Activated T-cell treated with anti-CD3 and anti-CD28 coated beads for 24 hours (primary cell): ENCODE measurements around the gene MYLK.
"Not testable (repeated sequence)": the region's sequence is repeated elsewhere in the genome, so short reads cannot be mapped to it uniquely, and the experiment has no call there.

ENCODE experiments used
- DNase-seq: peaks from one replicate; pipeline ENCODE4 v3.0.0-alpha.2; 2020; ENCODE audit warnings: low read depth

MYLK gene

DNA sequence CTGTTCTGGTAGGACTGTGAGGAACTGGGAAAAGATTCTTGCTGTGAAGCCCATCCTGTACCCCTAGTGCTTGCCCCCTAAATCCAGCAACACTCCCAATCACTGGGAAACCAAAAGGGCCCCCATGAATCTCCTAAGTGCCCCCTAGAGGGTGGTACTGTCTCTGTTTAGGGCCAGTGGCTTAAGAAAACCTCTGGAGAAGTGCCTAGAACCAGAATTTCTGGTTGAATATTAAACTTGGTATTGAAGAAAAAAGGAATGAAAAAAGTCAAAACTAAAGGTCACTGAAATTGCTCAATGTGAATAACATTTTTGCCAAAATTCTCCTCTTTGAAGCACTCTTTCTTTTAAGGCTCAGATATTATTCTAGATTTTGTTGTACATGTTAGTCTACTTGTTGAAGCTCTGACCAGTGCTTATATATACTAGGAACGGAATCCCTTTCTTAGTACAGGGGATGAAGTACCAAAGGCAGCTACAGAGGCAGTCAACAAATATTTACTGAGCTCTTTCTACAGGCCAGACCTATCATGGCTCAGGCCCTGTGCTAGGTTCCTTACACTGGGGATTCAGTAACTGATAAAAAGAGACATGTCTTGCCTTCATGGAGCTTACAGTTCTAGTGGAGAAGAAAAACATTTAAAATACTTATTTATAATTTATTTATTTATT is 138.8 kb downstream of the MYLK start:
- no peak for DNase-seq

DNA sequence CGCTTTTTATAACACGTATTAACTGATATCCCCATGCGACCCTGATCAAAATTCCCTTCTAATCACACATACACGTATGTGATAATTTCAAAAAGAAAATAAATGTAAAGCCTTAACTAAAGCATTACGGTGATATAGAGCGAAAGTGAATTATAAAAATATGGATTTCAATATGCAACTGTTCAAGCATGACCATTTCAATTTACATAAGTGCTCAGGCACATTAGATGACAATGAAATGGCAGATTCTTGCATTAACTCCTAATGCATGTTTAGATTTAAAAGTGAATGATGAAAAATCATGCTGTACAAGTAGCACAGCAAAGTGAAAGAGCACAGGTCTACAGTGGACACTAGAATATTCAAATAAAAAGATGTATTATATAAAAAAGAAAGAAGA is 140.1 kb downstream of the MYLK start:
- no peak for DNase-seq

DNA sequence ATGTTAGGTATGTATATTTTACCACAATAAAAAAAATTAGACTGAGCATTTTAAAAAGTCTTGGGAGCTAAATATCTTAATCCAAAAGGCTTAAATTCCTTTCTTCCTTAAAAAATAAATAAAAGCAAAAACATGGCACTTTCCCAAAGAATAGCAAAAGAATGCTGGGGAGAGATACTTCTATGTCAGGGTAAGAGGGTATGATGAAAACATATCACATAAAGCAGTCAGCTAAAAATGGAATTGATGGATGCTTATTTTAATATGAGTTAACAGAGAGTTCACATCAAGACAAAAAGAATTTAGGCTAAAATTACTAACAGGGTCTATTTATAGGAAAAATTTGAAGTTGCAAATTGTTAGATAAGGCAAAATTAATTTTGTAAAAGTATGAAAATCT is 141.0 kb downstream of the MYLK start:
- DNase-seq, result no peak

DNA sequence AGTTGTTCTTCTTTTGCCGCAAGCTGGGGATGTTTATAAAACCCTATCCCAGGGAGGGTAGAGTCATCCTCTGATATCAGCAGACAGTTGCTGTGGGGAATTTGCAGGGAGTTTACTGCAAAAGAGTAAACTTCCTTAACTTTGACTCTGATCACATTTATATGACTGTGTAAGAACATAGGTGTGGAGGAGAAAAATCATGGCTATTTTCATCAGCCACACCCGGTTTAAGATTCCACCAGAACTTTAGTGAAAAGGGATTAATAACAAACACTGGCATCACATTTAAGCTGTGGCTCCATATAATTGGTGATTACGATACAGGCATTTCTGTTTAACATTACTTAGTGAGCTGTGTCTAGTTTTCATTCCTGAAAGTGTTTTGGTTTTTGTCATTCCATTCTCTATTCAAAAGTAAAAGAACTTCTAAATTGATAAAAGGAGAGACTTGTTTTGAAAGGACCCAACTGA is 143.1 kb downstream of the MYLK start:
- DNase-seq, result no peak

DNA sequence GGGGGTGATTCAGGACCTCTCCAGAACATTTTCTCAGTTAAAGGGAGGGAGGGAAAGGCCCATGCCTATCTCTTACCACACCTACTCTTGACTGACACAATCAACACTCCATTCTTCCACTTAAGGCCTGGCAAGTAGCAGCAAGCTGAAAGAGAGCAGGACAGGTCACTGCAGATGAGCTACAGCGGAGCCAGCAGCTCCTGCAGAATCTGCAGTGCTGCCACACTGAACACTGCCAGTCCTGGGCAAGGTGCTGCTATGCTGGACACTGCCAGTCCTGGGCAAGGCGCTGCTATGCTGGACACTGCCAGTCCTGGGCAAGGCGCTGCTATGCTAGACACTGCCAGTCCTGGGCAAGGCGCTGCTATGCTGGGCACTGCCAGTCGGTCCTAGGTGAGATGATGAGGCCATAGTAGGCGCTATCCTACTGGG is 143.7 kb downstream of the MYLK start:
- DNase-seq, result no peak

DNA sequence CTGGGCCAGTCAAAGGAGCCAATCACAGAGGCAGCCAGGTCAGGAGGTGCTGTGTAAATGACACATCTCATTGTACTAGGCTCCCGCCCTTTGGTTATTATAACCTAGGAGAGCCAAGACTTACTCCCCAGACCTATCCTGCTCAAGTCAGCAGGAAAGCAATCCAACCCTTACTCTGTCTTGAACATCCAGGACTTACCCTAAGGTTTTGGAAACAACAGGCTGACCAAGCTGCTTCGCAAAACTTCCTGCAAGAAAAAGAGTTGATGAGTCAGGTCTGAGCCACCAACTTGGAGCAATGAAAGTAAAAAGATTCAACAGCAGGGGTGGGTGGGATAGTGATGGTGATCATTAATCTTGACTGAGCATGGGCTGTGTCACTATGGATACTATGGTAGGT is 144.4 kb downstream of the MYLK start:
- DNase-seq, result no peak

DNA sequence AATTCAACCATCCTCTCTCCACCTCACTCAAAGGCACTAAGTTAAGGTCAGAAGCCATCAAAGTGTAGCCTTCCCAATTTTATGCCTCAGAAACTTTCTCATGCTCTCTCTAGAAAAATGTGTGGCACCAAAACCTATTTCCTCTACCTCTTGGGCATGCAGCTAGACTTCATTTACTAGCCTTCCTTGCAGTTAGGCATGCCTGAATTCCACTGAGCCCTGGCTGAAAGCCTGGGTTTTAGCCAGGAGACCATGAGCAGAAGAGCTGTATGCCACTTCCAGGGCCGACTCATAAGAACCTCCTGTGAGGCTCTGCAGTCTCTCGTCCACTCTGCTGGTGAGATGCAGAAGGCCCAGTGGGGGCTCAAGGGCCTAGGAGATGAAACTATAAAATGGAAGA is 145.0 kb downstream of the MYLK start:
- no peak for DNase-seq

DNA sequence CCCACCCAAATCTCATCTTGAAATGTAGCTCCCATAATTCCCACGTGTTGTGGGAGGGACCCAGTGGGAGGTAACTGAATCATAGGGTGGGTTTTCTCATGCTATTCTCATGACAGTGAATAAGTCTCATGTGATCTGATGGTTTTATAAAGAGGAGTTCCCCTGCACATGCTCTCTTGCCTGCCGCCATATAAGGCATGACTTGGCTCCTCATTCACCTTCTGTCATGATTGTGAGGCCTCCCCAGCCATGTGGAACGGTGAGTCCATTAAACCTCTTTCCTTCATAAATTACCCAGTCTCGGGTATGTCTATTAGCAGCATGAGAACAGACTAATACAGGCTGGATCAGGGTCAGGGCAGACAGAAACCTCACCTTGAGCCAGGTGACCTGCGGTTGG is 145.6 kb downstream of the MYLK start:
- not testable (repeated sequence) for DNase-seq

DNA sequence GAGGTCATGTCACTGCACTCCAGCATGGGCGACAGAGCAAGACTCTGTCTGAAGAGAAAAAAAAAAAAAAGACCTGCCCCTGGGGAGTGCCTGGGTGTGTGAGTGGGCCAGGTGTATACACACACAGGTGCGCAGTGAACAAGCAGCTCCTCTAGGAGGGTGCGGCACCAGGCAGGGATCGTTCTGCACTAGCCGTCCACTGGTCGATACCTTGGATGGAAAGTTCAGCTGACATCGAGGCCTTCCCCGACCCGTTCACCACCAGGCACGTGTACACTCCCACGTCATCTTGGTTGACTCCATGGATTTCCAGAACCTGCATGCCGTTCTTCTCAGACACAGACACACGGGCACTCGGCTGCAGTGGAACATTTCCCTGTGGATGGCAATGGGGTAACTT is 147.0 kb downstream of the MYLK start:
- DNase-seq, result no peak

DNA sequence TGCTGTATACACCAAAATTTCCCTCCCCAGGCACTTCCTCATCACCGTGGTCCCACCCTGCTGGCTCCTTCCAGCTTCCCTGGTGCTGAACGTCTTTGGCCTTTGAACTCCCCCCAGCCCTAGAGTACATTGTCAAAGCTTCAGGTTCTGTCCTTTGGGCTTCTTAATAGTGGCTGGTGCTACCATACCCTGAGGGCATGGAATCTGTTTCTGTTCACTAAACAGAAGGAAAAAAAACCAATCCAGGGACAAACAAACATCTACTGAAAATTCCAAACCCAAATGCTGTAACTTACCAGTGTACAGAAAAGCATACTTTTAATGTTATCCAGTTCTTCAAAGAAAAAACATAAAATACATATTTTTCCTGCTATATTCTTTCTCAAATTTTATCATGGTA is 148.7 kb downstream of the MYLK start:
- DNase-seq, result no peak

DNA sequence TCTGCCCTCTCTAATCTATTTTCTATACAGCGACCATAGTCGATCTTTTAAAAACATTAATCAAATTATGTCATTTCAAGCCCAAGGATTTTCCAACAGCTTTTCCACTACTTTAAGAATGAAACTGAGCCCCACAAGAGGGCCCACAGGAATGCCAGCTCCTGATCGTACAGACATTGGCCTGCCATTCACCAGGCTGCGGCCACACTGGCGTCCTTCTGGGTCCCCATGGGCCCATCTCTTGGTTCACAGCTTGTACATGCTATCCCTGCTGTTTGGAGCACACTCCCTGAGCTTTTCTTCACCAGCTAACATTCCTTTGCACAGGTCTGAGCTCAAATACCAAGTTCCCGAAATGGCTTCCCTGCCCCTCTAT is 149.6 kb downstream of the MYLK start:
- DNase-seq, result no peak

DNA sequence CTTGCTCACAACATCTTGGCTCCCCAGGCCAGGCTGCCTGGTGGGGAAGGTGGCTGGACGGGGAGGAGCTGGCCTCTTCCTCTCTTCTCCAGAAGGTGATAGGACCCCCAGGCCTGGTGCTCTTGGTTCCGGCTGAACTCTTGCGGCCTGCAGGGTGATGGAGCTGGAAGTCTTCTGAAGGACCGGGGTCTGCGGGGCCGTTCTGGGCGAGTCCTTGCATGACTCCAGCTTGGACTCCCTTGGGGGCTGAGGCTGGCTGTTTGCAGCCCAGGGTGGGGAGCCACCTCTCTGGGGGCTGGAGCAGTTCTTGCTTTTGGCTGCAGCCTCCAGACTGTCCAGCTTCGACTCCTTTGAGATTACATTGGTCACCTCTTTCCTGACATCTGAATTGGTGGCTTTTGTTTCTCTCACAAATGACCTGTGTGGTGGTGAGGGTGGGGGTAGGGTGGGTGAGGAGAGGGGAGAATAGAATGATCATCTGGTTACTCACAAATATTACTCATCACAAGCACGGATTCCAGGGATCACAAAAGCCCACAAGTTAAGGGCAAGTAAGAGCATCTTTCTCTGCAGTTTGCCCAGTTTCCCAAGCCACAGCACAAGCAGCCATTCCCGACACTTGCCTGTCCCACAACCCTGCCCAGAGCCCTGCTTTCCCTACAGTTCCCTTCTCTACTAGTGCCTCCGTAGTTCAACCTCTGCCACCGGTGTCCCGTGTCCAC is 150.2 kb downstream of the MYLK start:
- DNase-seq, result no peak

DNA sequence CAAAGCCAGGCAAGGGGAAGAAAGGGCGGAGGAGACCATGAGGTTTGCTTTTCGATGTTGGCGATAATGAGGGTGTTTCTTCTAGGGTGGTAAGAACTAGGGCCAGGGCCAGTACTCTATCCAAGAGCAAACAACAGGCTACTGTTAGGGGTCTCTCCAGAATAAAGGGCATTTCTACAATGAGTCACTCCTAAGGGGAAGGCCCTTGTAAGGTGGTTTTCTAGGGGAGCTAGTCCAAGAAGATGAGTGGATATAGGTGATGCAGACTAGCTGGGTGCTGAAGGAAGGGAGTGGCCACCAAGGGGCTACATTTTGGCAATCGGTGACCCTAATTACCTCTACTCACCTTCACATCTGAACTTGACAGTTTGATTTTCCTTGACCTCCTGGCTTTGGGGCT is 150.8 kb downstream of the MYLK start:
- DNase-seq, result no peak

DNA sequence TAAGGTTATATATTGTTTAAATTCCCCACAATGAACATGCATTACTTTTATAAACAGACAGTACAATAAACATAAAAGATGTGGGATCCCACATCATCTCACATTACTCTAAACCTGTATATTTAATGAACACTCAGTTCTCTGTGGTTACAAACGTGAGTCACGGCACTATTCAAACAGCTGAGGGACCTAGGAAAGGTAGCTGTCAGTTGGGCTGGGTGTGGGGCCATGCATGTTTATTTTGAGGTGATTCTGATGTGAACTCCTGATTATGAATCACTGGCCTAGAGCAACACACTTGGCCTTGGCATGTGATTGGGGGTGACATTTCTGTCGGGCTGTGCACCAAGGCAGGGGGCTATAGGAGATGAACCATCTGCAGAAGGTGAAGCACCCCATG is 151.7 kb downstream of the MYLK start:
- DNase-seq, result no peak

DNA sequence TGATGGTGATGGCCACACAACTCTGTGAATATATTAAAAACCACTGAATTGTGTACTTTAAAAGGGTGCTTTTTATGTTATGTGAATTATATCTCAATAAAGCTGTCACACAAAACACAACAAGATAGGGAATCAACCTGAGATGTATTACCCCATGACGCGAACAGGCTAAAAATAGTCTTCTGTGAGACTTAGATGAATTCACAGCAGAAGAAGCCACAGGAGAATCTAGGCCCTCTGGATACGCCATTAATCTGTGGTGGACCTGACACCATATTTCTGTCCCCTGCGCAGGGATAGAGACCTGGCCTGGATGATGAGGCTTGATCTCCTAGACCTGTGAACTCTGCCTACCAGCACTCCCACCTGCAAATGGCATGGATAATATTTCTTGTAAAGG is 153.3 kb downstream of the MYLK start:
- DNase-seq, result no peak

DNA sequence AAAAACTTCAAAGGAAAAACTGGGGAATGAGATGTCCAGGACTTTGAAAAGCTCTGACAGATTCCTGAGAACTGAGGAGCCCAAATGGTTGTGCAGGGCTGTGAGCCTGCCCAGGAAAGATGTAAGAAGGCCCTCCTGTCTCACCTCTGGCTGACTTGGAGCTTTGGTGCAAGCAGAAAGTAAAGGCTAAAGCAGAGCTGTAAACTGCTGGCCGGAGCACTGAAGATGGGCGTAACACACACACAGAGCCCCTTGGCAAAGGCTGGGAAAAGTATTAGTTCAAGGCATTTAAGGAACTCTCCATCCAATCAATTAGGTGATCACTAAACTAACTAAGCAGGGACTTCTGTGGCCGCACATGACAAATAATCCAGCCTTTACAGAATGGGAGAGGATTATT is 155.1 kb downstream of the MYLK start:
- no peak for DNase-seq

DNA sequence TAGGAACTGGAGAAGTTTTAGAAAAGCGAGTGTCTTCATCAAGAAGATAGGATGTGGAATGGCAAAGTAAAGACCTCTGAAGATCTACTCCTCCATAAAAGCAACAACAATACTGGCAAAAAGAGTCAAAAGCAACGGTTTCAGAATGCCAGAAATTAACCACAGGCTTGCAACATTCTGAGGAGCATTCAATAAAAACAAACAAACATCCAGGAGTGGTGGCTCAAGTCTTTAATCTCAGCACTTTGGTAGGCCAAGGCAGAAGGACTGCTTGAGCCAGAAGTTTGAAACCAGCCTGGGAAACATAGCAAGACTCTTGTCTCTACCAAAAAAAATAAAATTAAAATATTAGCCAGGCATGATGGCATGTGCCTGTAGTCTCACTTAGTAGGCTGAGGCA is 156.1 kb downstream of the MYLK start:
- no peak for DNase-seq

DNA sequence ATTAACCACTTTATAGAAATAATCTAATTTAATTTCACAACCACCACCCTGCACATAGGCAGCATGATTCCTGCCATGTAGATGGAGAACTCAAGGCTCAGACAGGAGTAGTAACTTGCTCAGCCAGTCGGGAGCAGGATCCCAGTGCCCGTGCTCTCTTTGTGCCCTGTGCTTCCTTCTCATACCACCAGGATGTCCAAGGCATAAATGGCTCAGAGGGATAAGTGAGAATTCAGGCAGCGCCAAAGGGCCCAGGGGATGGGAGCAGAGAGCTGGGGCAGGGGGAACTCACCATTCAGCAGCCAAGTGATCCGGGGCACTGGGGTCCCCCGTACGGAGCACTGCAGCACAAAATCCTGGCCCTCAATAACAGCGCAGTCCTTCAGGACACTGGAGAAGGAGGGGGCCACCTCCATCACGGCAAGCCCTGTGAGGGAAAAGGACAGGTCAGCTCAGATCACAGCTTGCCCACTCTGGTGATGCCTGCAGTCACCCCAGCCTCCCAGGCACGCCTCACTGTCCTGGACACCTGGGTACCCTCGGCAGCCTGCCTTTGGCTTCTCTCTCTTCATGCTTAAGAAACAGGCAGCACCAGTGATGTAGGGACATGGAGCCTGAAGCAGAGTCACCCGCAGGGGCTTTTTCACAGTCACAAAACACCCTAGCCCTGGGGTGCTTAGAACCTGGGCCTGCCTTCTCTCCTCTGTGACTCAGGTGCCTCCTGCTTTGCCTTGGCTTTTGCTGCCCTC is 158.3 kb downstream of the MYLK start:
- DNase-seq, result no peak

DNA sequence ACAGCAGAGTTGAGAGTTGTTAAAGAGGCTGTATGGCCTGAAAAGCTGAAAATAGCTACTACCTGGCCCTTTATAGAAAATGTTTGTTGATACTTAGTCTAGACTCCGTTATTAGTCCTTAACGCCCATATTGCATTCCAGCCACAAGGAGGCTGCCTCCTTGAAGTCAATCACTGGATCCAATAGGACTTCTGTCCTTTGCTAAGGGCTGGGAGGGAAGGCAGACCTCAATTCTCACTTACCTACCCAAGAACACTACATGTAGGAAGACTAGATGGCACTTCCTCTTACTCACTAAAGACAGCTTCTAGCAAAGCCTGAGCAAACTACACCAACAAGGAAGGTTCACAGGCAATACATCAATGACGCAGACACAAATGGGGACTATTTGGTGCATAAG is 159.8 kb downstream of the MYLK start:
- DNase-seq, result no peak

DNA sequence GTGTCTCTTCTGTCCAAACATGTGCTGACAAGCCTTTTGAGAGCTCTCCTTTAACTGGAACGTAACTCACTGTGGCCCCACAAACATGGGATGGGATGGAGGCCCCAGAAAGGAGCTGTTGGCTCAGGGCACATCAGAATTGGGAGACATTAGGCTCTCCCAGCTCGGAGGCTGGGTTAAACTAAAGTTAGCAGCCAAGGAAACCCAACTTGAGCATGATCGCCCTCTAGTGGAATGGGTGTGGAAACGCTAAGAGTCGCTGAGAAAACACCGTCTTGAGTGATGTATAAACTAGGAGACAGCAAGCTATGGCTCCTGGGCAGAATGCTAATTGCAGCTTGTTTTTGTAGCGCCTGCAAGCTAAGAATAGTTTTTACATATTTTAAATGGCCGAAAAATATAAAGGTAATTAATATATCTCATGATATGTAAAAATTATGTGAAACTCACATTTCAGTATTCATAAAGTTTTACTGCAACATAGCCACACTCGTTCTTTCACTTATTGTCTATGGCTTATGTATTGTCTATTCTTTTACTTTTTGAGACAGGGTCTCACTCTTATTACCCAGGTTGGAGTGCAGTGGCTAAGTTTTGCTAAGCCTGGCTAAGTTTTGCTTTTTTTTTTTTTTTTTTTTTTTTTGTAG is 160.5 kb downstream of the MYLK start:
- peak; percentile 18 for DNase-seq

DNA sequence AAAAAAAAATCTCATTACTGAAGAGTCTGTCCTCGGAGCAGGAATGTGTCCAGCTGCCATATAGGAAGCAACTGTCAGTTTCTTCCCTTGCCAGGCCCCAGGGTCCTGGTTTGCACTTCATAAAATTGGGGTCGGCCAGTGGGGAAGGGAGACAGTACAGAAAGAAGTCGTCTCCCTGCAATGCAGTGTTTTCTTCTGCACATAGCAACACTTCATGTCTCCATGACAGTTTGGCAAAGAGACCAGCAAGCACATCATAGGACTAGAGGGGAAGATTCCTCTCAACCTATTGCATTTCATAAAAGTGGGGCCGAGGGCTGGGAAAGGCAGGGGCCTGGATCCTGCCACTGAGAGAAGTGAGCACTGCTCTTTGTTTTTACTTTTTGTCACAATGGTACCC is 161.1 kb downstream of the MYLK start:
- no peak for DNase-seq

DNA sequence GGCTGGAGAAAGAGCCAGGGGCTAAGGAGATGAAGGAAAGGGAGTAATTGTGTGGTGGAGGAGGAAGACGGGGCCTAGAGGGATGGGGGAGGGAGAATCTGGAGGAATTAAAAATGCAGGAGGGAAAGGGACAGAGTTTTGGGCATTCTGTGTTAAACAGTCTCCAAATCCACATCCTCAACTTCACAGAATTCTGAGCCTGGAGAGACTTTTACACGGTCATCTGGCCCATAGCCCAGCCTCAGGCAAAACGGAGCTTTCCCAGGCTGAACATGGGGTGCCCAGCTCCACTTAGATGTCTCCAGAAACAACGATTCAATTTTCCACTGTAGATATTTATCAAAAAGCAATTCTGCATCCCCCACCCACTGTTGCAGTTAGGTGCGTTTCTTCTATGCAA is 161.7 kb downstream of the MYLK start:
- no peak for DNase-seq

DNA sequence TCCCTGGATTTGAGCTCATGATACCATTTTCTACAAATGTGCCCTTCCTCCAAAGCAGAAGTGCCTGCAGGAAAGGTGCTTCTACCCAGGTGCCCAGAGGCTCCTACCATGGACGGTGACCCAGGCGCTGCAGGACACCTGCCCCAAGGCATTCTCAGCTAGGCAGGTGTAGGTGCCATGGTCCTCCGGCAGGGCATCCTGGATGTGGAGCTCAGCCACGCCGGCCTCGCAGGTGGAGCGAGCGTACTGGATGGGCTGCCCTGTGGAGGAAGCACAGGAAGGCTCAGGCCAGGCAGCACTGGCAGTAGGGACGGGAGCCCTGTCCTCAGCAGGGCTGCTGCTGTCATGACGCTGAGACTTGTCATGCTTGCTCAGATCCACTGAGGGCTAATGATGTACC is 162.1 kb downstream of the MYLK start:
- DNase-seq, result no peak
